Liver (tissue), 3 donors: ENCODE data around the gene UBE3C.

ENCODE experiments used
- ATF3 ChIP-seq: IDR thresholded peaks from 2 replicates; pipeline ENCODE4 v1.6.1; 2016; ENCODE audit warnings: antibody characterized with exemption
- CTCF ChIP-seq: fragments of 150-350 bp; IDR thresholded peaks from 2 replicates; pipeline ENCODE4 v1.5.1; 2017; ENCODE audit warnings: improper control_type of control experiment, low read depth, low read length; ENCODE audit not compliant: missing input control
- EGR1 ChIP-seq, 2 donors: IDR thresholded peaks; 2 replicates each; pipeline ENCODE4 v1.6.1; 2016 to 2018; ENCODE audit warnings: antibody characterized with exemption in 2 of 2, low read depth in 2 of 2
- GABPA ChIP-seq, 2 donors: IDR thresholded peaks in 1 of 2; conservative IDR thresholded peaks in 1 of 2; 2 replicates each; pipeline ENCODE4 v1.6.1; 2016; ENCODE audit warnings: antibody characterized with exemption in 2 of 2, mild to moderate bottlenecking in 1 of 2, moderate library complexity in 1 of 2
- HNF4A ChIP-seq, 2 donors: conservative IDR thresholded peaks; 2 replicates each; pipeline ENCODE4 v1.6.1; 2016; ENCODE audit warnings: antibody characterized with exemption in 2 of 2, mild to moderate bottlenecking in 2 of 2
- JUND ChIP-seq, 2 donors: IDR thresholded peaks; 2 replicates each; pipeline ENCODE4 v1.6.1; 2016; ENCODE audit warnings: antibody characterized with exemption in 2 of 2
- MAX ChIP-seq: IDR thresholded peaks from 2 replicates; pipeline ENCODE4 v1.6.1; 2016; ENCODE audit warnings: antibody characterized with exemption
- RAD21 ChIP-seq, 2 donors: IDR thresholded peaks; 2 replicates each; pipeline ENCODE4 v1.6.1; 2016; ENCODE audit warnings: antibody characterized with exemption in 2 of 2, mild to moderate bottlenecking in 2 of 2
- REST ChIP-seq: IDR thresholded peaks from 2 replicates; pipeline ENCODE4 v1.6.1; 2016; ENCODE audit warnings: antibody characterized with exemption, mild to moderate bottlenecking
- RXRA ChIP-seq, 2 donors: IDR thresholded peaks; 2 replicates each; pipeline ENCODE4 v1.6.1; 2017 to 2018; ENCODE audit warnings: antibody characterized with exemption in 2 of 2, mild to moderate bottlenecking in 1 of 2
- SP1 ChIP-seq: IDR thresholded peaks from 2 replicates; pipeline ENCODE4 v1.6.1; 2018; ENCODE audit warnings: antibody characterized with exemption, mild to moderate bottlenecking
- TAF1 ChIP-seq: conservative IDR thresholded peaks from 2 replicates; pipeline ENCODE4 v1.6.1; 2016; ENCODE audit warnings: antibody characterized with exemption, mild to moderate bottlenecking
- YY1 ChIP-seq: IDR thresholded peaks from 2 replicates; pipeline ENCODE4 v1.6.1; 2016; ENCODE audit warnings: antibody characterized with exemption, mild to moderate bottlenecking
- ZBTB33 ChIP-seq: IDR thresholded peaks from 2 replicates; pipeline ENCODE4 v1.6.1; 2016; ENCODE audit warnings: antibody characterized with exemption
- donor health status: healthy.
- donor health status: healthy.

GRCh38 chr7:157309988-157310668 is 171.4 kb downstream of the UBE3C start:
- TF ChIP-seq CTCF, result no peak
- TF ChIP-seq MAX, result no peak
- no peak for TF ChIP-seq RXRA (IDR thresholded peaks at IDR 0.05)
- no peak for TF ChIP-seq JUND (IDR thresholded peaks at IDR 0.05)
- no peak for TF ChIP-seq RAD21 (IDR thresholded peaks at IDR 0.05)
- TF ChIP-seq YY1, result no peak
- TF ChIP-seq ATF3, result no peak
- no peak for TF ChIP-seq ZBTB33
- TF ChIP-seq EGR1 (IDR thresholded peaks at IDR 0.05; ENCODE audit: low read depth in 2 of 2), result no peak
- TF ChIP-seq TAF1, result no peak
- no peak for TF ChIP-seq SP1
- TF ChIP-seq REST, result no peak
- no peak for TF ChIP-seq GABPA (IDR thresholded peaks at IDR 0.05 in 1 of 2, conservative IDR thresholded peaks at IDR 0.05 in 1 of 2)
- TF ChIP-seq HNF4A (conservative IDR thresholded peaks at IDR 0.05), result no peak
